HFFc6 (cell line): Measurements from ENCODE around the gene SCO2. TPM values are rescaled to one million over a fixed set of nuclear protein-coding genes. Genes with fewer than 3 reads are reported as not detected.

Experiments used
- DNase-seq: peaks from one replicate; pipeline ENCODE4 v3.0.0-alpha.2; 2018
- H3K27ac Mint-ChIP-seq: 2 replicates; pipeline ENCODE4 v1.8.0; 2020; ENCODE audit warnings: mild to moderate bottlenecking, mixed read lengths
- H3K27me3 Mint-ChIP-seq: 2 replicates; pipeline ENCODE4 v1.8.0; 2021; ENCODE audit warnings: mild to moderate bottlenecking, moderate library complexity, mixed read lengths; ENCODE audit not compliant: insufficient read depth
- H3K36me3 Mint-ChIP-seq: 2 replicates; pipeline ENCODE4 v1.8.0; 2021; ENCODE audit warnings: low read depth, mixed read lengths
- H3K4me1 Mint-ChIP-seq: 2 replicates; pipeline ENCODE4 v1.8.0; 2020; ENCODE audit warnings: low read depth, mixed read lengths
- H3K4me3 Mint-ChIP-seq: 2 replicates; pipeline ENCODE4 v1.8.0; 2020; ENCODE audit warnings: mild to moderate bottlenecking, moderate library complexity, mixed read lengths
- H3K9me3 Mint-ChIP-seq: 2 replicates; pipeline ENCODE4 v1.8.0; 2020; ENCODE audit warnings: mild to moderate bottlenecking, mixed read lengths
- CTCF ChIP-seq: fragments of 200-600 bp; sonication (generic); IDR thresholded peaks from 2 replicates; pipeline ENCODE4 v1.5.0; 2021; ENCODE audit warnings: antibody characterized with exemption, mild to moderate bottlenecking
- total RNA-seq, 6 experiments: library from RNA; stranded (reverse); fragmentation: NEBNext Ultra II Directional; extraction: Animal tissue kit (Norgen Biotek cat#: 25700); gene quantifications; 2 replicates in 1 of 6; 3 replicates in 5 of 6; pipeline ENCODE4 v1.2.3, GENCODE V29; 2021

The SCO2 gene
- total RNA-seq, 6 experiments from 2014 or later, result 2.7 to 11.1 (median 9.7) TPM

- Mint-ChIP-seq H3K9me3 (no peaks in the 10 kb centered on the region), H3K4me3 (no peak overlapping the region), H3K36me3 (no peaks in the 10 kb centered on the region), H3K27ac (no peak overlapping the region), H3K27me3 (peaks cover 7% of the 10 kb centered on the region), H3K4me1 (peaks cover 13% of the 10 kb centered on the region)
- no peak for TF ChIP-seq CTCF
- no peak for DNase-seq
Observed at GRCh38 chr22:50483106-50483505, 42.3 kb downstream of the SCO2 start.

- Mint-ChIP-seq H3K4me1 (peaks cover 13% of the 10 kb centered on the region), H3K9me3 (no peaks in the 10 kb centered on the region), H3K4me3 (no peak overlapping the region; the same call in 1 of the 2 replicates), H3K27me3 (peaks cover 7% of the 10 kb centered on the region), H3K36me3 (no peaks in the 10 kb centered on the region), H3K27ac (no peak overlapping the region)
- TF ChIP-seq CTCF, result no peak
- no peak for DNase-seq
Observed at GRCh38 chr22:50482107-50483074, 43.0 kb downstream of the SCO2 start.

- Mint-ChIP-seq H3K4me1 (peaks cover 15% of the 10 kb centered on the region), H3K27me3 (peaks cover 8% of the 10 kb centered on the region), H3K9me3 (no peaks in the 10 kb centered on the region), H3K4me3 (no peak within 1 kb of the TSS; the same call in 1 of the 2 replicates), H3K27ac (no peak within 1 kb of the TSS), H3K36me3 (no peaks in the 10 kb centered on the region)
- TF ChIP-seq CTCF, result no peak
- no peak for DNase-seq
Observed at GRCh38 chr22:50481440-50482106, 43.8 kb downstream of the SCO2 start, which contains the start of gene ADM2. Gene ADM2, plus strand, starts transcription at chr22:50481543. Its CDS starts 305 bp downstream, at chr22:50481848.

- H3K27me3 Mint-ChIP-seq, result peaks cover 8% of the 10 kb centered on the region
- TF ChIP-seq CTCF, result no peak
- no peak overlapping the region for H3K27ac Mint-ChIP-seq
- peaks cover 11% of the 10 kb centered on the region for H3K4me1 Mint-ChIP-seq
- DNase-seq, result no peak
- no peaks in the 10 kb centered on the region for H3K36me3 Mint-ChIP-seq
- H3K9me3 Mint-ChIP-seq, result no peaks in the 10 kb centered on the region
- no peak overlapping the region for H3K4me3 Mint-ChIP-seq
Observed at GRCh38 chr22:50481045-50481439, 44.4 kb downstream of the SCO2 start.

- H3K9me3 Mint-ChIP-seq, result no peaks in the 10 kb centered on the region
- H3K36me3 Mint-ChIP-seq, result no peaks in the 10 kb centered on the region
- H3K27ac Mint-ChIP-seq, result no peak overlapping the region
- no peak overlapping the region for H3K4me3 Mint-ChIP-seq
- TF ChIP-seq CTCF, result no peak
- H3K4me1 Mint-ChIP-seq, result peaks cover 9% of the 10 kb centered on the region
- DNase-seq, result no peak
- peaks cover 8% of the 10 kb centered on the region for H3K27me3 Mint-ChIP-seq
Observed at GRCh38 chr22:50479721-50480120, 45.7 kb downstream of the SCO2 start.
